Stimulated activated CD8-positive, alpha-beta memory T cell treated with anti-CD3 and anti-CD28 coated beads, Interleukin-2, amount 100 ng/mL, for 1 hour (primary cell): Measurements from ENCODE around the gene PPY.
"Not testable (repeated sequence)": the region's sequence is repeated elsewhere in the genome, so short reads cannot be mapped to it uniquely, and the experiment has no call there.

Experiments used
- DNase-seq, 2 donors: peaks; one replicate each; pipeline ENCODE4 v3.0.0-alpha.2; 2020; ENCODE audit warnings: low read depth in 2 of 2

PPY gene

DNA sequence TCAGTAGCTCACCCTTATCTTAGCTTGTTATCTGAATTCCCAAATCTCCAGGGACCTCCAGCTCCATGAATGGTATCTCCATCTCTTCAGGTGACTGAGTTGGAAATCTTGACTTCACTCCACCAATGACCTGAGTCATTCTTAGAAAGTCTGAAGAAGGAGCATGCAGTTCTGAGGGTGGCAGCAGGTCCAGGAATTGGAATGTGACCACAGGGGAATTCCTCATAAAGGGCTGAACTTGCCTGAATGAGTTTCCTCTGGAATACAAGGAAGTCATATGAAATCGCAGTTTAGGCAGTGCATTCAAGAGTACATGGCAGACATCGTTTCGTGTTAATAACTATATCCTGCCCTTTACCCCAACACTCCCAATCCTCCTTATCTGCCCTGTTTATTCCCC, 24.0 kb upstream of the PPY start:
- DNase-seq, result no peak

GRCh38 chr17:43962479-43962878, 20.2 kb upstream of the PPY start:
- DNase-seq, result no peak

DNA sequence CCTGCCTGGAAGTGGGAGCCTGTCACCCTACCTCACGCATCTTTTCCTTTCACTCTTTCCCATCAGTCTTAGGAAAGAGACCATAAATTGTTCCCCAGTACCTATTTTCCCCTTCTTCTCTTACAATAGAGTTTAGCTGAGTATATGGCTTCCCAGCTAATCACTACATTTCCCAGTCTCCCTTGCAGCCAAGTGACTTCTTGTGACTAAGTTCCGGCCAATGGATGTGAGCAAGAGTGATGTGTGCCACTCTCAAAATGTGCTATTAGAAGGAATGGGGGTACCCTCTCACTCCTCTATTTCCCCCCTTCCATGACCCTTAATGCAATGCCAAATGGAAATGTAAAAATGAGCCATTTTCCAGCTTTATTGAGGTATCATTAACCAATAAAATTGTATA, 19.7 kb upstream of the PPY start:
- no peak for DNase-seq

DNA sequence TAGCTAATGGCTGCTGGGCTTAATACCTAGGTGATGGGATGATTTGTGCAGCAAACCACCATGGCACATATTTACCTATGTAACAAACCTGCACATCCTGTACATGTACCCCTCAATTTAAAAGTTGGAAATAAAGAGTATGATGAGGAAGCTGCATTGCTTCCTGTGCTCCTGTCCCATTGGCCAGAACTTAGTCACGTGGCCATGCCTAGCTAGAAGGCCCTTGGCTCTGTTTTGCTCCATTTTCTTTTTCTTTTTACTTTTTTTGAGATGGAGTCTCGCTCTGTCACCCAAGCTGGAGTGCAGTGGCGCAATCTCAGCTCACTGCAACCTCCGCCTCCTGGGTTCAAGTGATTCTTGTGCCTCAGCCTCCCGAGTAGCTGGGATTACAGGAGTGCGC, 19.0 kb upstream of the PPY start:
- DNase-seq, result not testable (repeated sequence)

DNA sequence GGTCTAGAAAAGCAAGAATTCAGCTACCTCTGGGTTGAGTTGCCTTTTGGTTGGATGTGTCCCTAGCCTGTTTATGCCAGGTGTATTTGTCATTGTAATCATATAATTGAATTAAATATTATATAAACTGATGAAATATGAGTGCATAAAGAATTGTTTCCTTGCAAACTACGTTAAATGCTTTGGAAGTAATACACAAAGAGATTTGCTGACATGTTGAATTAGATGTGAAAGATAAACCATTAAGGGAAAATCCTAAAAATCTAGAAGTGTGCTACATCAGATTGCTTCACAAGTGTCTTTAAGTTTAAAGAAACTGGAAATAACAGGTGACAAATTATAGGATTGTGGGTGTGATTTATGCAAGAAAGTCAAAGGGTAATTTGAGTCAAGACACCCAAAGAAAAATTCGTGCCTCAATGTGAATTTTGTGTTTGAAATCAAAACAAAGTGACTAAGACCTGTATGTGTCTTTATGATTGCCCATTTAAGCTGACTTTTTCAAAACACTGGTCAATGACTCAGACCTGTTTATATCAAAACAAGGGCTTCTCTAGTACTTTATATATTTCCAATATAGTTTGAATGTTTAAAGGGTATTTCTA, 16.6 kb upstream of the PPY start:
- no peak for DNase-seq

DNA sequence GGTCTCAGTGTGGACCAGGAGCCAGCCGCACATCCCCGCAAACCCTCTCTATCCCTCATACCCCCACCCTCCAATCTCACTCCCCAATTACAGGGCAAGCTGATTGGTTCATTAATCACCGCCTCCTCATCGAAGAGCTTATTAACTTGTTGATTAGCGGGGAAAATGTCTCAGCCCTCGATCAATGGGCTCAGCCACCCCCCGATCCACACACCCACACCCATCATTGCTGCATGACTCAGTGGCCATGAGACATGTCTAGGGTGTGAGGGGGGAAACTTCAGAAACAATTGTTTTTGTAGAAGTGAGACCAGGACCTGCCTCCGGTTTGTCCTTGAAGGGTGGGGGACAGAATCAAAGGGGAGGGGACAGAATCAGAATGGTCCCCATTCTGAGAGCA, 13.9 kb upstream of the PPY start:
- no peak for DNase-seq

- DNase-seq, result no peak
Measured at GRCh38 chr17:43953746-43954145, 11.5 kb upstream of the PPY start, which contains the start of gene PYY. TSS of gene PYY (minus strand) at chr17:43953940. CDS start at chr17:43953483, 457 bp downstream.

GRCh38 chr17:43952724-43953666, 10.7 kb upstream of the PPY start:
- no peak for DNase-seq

- no peak for DNase-seq
Measured at GRCh38 chr17:43952351-43952723, 10.1 kb upstream of the PPY start.

GRCh38 chr17:43951750-43952149, 9.5 kb upstream of the PPY start:
- no peak for DNase-seq

DNA sequence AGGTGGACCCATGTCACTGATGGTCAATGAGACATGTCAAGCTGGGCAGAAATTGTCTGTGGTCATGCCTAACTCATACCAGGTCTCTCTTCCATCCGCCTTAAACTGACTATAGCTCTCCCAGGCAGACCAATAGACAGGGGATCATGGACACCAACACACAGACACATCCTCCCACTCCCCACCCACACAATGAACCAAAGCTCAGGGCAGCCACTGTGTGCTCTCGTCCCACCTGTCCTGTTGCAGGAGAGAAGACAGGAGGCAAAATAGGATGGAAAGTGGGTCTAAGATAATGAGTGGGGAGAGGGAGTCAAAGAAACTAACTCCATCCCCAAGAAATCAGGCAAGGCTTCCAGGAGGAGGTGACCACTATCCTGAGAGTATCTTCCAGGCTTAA, 8.3 kb upstream of the PPY start:
- no peak for DNase-seq

DNA sequence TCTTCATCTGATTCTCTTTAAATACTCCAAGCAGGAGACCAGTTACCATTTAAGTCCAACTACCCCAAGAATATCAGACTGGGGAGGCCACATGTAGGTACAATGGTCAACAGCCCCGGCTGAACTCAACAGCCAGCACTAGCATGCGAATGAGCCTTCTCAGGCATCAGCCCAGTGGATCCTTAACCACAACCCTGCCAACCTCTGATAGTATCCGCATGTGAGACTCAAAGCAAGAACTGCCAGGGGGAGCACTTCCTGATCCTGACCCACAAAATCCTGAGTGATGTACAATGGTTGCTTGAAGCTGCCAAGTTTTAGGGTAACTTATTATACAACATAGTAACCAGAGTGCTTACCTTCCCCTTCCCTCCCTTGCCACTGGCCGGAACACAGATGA, 7.5 kb upstream of the PPY start:
- no peak for DNase-seq

GRCh38 chr17:43946781-43947180, 4.5 kb upstream of the PPY start:
- DNase-seq, result no peak

GRCh38 chr17:43945074-43945829, 3.0 kb upstream of the PPY start:
- no peak for DNase-seq

DNA sequence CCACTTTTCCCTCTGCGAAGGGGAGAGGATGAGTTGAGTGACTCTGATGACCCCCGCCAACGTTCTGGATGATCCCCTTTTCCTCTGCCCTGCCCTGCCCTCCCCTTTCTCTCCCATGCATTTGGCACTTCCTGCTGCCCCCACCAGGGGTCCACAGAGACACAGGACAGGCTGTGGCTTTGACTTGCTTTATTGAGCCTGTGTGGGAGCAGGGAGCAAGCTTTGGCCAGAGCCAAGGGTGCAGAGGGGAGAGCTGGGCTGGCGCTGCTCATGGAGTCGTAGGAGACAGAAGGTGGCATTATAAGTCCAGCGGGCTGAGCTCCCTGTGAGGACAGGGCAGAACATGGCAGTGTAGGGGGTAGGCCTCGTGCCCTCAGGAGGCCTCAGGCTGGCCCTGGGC, 1.6 kb downstream of the PPY start:
- no peak for DNase-seq

DNA sequence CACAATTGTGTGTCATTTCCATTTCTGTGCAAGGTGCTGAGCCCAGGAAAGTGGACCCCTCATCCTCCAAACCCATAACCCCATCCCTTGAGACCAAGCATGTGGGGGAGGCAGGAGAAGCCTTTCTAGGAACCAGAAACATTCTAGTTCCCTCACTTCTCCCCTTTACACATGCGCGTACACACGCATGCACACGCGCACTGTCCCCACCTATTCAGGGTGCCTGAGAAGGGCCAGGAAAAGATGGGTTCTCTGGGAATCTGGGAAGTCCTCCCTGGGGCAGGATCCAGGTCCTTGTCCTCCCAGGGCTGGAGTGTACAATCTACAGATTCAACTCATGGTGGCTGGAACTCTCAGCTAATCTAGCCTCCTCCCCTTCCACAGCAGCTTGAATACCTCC, 2.4 kb downstream of the PPY start:
- no peak for DNase-seq

DNA sequence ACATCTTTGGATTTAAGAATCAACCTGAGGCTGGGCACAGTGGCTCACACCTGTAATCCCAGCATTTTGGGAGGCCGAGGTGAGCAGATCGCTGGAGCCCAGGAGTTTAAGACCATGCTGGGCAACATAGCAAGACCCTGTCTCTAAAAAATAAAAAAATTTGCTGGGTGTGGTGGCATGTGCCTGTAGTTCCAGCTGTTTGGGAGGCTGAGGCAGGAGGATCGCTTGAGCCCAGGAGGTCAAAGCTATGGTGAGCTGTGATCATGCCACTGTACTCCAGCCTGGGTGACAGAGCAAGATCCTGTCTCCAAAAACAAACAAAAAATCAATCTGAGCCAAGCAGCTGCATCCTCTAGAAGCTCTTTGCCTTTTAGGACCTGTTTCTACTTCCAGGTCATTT, 2.8 kb downstream of the PPY start:
- not testable (repeated sequence) for DNase-seq

DNA sequence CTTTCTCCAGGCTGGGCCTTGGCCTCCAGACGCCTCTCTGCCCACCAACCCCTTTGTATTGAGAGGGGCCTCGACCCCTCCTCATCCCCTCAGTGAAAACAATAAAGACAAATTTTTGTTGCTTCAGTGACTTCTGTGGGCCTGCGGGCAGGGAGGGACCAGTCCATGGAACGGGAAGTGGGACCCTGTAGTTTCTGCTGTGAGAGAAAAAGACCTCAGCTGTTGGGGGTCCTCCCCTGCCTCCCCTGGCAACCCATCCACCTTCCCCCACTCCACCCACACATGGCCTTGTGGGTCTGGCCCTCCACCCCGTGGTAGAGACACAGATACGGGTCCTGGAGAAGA, 3.5 kb downstream of the PPY start:
- no peak for DNase-seq

GRCh38 chr17:43936434-43936833, 5.8 kb downstream of the PPY start:
- DNase-seq, result no peak

- no peak for DNase-seq
Measured at GRCh38 chr17:43935926-43936261, 6.4 kb downstream of the PPY start.

DNA sequence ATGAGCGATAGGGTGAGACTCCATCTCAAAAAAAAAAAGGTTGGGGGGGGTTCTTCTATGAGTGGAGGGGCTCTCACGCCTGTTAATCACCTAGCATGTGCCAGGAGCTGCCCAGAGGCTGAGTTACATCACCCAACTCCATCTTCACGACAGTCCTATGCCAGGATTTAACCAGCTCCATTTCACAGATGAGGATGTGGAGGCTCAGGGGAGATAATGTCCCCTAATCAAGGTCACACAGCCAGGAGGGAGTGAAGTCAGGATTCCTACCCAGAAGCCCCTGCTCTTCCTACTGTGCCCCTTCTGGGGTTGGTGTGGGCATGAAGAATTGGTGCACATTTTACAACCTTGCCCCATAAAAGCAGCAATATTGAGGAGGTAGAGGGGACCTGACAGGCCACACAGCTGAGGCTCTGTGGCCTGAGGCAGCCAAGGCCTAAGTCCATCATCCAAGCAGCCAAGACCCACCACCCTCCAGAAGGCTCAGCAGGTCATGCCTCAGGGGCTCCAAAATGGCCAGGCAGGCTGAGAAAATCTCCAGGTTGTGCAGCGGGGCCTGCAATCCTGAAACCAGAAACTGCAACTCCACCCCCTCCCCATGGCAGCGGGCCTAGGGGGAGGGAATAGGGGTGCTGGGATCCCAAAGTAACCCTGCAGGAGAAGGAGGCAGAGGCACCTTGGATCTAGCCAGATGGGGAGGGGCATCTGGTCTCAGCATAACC, 6.9 kb downstream of the PPY start:
- no peak for DNase-seq

GRCh38 chr17:43932923-43933322, 9.4 kb downstream of the PPY start:
- no peak for DNase-seq
